Keratinocyte (primary cell): ENCODE results near the gene ZNF346. TPM values are rescaled to one million over a fixed set of nuclear protein-coding genes. Genes with fewer than 3 reads are reported as not detected.

ENCODE experiments used
- DNase-seq: peaks from one replicate; pipeline ENCODE4 v3.0.0-alpha.2; 2011; ENCODE audit warnings: low read depth, missing footprints, low spot score
- FAIRE-seq: peaks from 2 replicates; lab custom pipeline; 2011; peaks lifted over from hg19 to GRCh38; lab: Jason Lieb, UNC
- H2AFZ ChIP-seq: 2 replicates; pipeline ENCODE4 v1.6.0; 2012; ENCODE audit warnings: low read length, control low read depth, inconsistent platforms; ENCODE audit not compliant: control insufficient read depth
- H3K27ac ChIP-seq: 2 replicates; pipeline ENCODE4 v1.5.1; 2011; ENCODE audit warnings: low read length; ENCODE audit not compliant: control insufficient read depth, insufficient read depth
- H3K27me3 ChIP-seq: 3 replicates; pipeline ENCODE4 v1.6.0; 2011; ENCODE audit warnings: low read length; ENCODE audit not compliant: control insufficient read depth, insufficient read depth; ENCODE audit errors: extremely low read depth
- H3K36me3 ChIP-seq, 2 experiments: 2 replicates in 1 of 2; 3 replicates in 1 of 2; pipeline ENCODE4 v1.5.1; 2011; ENCODE audit warnings: low read length in 2 of 2, mild to moderate bottlenecking in 1 of 2; ENCODE audit not compliant: control insufficient read depth in 2 of 2, insufficient read depth in 2 of 2; ENCODE audit errors: extremely low read depth in 1 of 2
- H3K4me1 ChIP-seq: 3 replicates; pipeline ENCODE4 v1.5.1; 2011; ENCODE audit warnings: low read length; ENCODE audit not compliant: control insufficient read depth, insufficient read depth; ENCODE audit errors: extremely low read depth
- H3K4me2 ChIP-seq: 3 replicates; pipeline ENCODE4 v1.6.0; 2011; ENCODE audit warnings: low read depth, low read length; ENCODE audit not compliant: control insufficient read depth, insufficient read depth; ENCODE audit errors: extremely low read depth
- H3K4me3 ChIP-seq, 3 experiments: fragments of 200-600 bp in 1 of 3; sonication (generic) in 1 of 3; 2 replicates in 2 of 3; 3 replicates in 1 of 3; pipeline ENCODE4 v1.5.1; 2011 to 2016; ENCODE audit warnings: low read length in 3 of 3, mild to moderate bottlenecking in 3 of 3, control low read depth in 2 of 3, inconsistent platforms in 1 of 3, low read depth in 1 of 3, mixed read lengths in 1 of 3, mixed run types in 1 of 3, moderate library complexity in 1 of 3; ENCODE audit not compliant: control insufficient read depth in 2 of 3, insufficient read depth in 2 of 3; ENCODE audit errors: extremely low read depth in 1 of 3
- H3K79me2 ChIP-seq: 2 replicates; pipeline ENCODE4 v1.6.0; 2012; ENCODE audit warnings: low read length; ENCODE audit not compliant: control insufficient read depth, insufficient read depth
- H3K9ac ChIP-seq: 3 replicates; pipeline ENCODE4 v1.6.0; 2011; ENCODE audit warnings: low read length; ENCODE audit not compliant: control insufficient read depth, insufficient read depth; ENCODE audit errors: extremely low read depth
- H3K9me1 ChIP-seq: 3 replicates; pipeline ENCODE4 v1.6.0; 2011; ENCODE audit warnings: low read length; ENCODE audit not compliant: control insufficient read depth, insufficient read depth; ENCODE audit errors: extremely low read depth
- H3K9me3 ChIP-seq: 2 replicates; pipeline ENCODE4 v1.5.1; 2012; ENCODE audit warnings: low read depth, low read length; ENCODE audit not compliant: control insufficient read depth
- H4K20me1 ChIP-seq: 3 replicates; pipeline ENCODE4 v1.6.0; 2011; ENCODE audit warnings: low read length; ENCODE audit not compliant: control insufficient read depth, insufficient read depth; ENCODE audit errors: extremely low read depth
- EZH2 ChIP-seq: IDR thresholded peaks from one replicate; pipeline ENCODE4 v1.6.1; 2012; ENCODE audit warnings: inconsistent platforms, mild to moderate bottlenecking, low read length, moderate library complexity
- dilution Hi-C: fragments of 300-500 bp; cut with MboI; formaldehyde crosslinking; loops from one replicate; pipeline ENCODE4 v1.7.0; 2020; ENCODE audit warnings: low sequenced_read_pairs; ENCODE audit not compliant: extremely low pct_ligation_motif_present
- polyA plus RNA-seq, 5 experiments: library from polyadenylated mRNA; depleted of rRNA in 3 of 5; stranded (reverse) in 3 of 5; stranded (forward) in 1 of 5; unstranded in 1 of 5; fragments of >200 nt; gene quantifications; 1 replicate in 1 of 5; 2 replicates in 3 of 5; 3 replicates in 1 of 5; pipeline versions ENCODE4 v1.2.1 to v1.2.3, GENCODE V29; 2011 to 2012; ENCODE audit warnings: missing spikeins in 2 of 5, low read depth in 1 of 5, low replicate concordance in 1 of 5
- TF ChIP-seq, protein P1 (sequence below), 3 experiments: IDR thresholded peaks in 1 of 3; conservative IDR thresholded peaks in 1 of 3; optimal IDR thresholded peaks in 1 of 3; 2 replicates in 2 of 3; 3 replicates in 1 of 3; pipeline versions ENCODE3 to v1.5.1; 2011; ENCODE audit warnings: low read length in 3 of 3, mild to moderate bottlenecking in 3 of 3, moderate library complexity in 2 of 3, control low read depth in 1 of 3, inconsistent platforms in 1 of 3; ENCODE audit not compliant: insufficient read depth in 2 of 3; ENCODE audit errors: extremely low read depth in 1 of 3

The ZNF346 gene
- polyA plus RNA-seq, 1 donor (not counting 4 experiments of a cell fraction or from before 2014, with no cell fraction given): 9.5 TPM

DNA sequence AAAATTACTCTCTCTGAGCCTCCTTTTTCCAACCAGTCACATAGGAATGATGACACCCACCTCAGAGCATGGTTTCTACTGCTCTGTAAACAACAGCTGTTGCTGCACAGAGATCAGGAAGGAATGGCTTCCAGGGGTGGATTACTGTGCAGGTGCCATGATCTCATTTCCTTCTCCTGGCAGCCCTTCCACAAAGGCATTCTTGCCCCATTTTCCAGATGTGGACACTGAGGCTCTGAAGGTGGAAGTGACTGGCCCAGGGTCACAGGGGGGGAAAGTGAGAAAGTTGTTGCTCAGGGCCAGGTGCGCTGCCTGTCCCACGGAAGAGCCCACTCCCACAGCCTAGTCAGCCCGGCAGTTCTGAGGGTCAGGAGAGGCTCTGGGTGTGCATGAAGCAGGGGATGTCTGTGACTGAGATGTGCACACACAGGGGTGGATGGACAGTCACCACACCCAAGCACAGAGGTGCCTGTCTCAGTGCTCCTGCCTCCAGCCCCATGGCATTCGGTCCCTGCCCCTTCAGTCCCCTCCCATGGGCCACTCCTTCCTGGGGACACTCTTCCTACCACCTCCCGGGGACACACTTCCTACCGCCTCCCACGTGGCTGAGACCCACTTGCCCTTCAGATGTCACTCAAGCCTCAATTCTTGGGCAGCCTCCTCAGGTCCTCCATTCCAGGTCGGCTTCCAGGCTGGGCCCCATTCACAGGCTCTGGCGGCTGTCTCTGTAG, 81.2 kb downstream of the ZNF346 start:
- Histone ChIP-seq H4K20me1 (no peaks in the 10 kb centered on the region), H3K36me3 (no peaks in the 10 kb centered on the region), H3K9me3 (no peaks in the 10 kb centered on the region), H3K4me2 (no peak overlapping the region), H3K4me3 (no peak overlapping the region), H3K9me1 (no peaks in the 10 kb centered on the region), H2AFZ (no peak overlapping the region), H3K4me1 (no peaks in the 10 kb centered on the region), H3K27me3 (peaks cover 7% of the 10 kb centered on the region), H3K9ac (no peak overlapping the region), H3K27ac (no peak overlapping the region), H3K79me2 (no peaks in the 10 kb centered on the region)
- dilution Hi-C loops: no loop called here
- DNase-seq (no peak), FAIRE-seq (no peak)
- TF ChIP-seq, protein P1, sequence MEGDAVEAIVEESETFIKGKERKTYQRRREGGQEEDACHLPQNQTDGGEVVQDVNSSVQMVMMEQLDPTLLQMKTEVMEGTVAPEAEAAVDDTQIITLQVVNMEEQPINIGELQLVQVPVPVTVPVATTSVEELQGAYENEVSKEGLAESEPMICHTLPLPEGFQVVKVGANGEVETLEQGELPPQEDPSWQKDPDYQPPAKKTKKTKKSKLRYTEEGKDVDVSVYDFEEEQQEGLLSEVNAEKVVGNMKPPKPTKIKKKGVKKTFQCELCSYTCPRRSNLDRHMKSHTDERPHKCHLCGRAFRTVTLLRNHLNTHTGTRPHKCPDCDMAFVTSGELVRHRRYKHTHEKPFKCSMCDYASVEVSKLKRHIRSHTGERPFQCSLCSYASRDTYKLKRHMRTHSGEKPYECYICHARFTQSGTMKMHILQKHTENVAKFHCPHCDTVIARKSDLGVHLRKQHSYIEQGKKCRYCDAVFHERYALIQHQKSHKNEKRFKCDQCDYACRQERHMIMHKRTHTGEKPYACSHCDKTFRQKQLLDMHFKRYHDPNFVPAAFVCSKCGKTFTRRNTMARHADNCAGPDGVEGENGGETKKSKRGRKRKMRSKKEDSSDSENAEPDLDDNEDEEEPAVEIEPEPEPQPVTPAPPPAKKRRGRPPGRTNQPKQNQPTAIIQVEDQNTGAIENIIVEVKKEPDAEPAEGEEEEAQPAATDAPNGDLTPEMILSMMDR (optimal IDR thresholded peaks at IDR 0.05 in 1 of 3, IDR thresholded peaks at IDR 0.05 in 1 of 3, conservative IDR thresholded peaks at IDR 0.05 in 1 of 3; ENCODE audit: extremely low read depth in 1 of 3, insufficient read depth in 2 of 3, low read length in 3 of 3): no peak
- no peak for TF ChIP-seq EZH2

DNA sequence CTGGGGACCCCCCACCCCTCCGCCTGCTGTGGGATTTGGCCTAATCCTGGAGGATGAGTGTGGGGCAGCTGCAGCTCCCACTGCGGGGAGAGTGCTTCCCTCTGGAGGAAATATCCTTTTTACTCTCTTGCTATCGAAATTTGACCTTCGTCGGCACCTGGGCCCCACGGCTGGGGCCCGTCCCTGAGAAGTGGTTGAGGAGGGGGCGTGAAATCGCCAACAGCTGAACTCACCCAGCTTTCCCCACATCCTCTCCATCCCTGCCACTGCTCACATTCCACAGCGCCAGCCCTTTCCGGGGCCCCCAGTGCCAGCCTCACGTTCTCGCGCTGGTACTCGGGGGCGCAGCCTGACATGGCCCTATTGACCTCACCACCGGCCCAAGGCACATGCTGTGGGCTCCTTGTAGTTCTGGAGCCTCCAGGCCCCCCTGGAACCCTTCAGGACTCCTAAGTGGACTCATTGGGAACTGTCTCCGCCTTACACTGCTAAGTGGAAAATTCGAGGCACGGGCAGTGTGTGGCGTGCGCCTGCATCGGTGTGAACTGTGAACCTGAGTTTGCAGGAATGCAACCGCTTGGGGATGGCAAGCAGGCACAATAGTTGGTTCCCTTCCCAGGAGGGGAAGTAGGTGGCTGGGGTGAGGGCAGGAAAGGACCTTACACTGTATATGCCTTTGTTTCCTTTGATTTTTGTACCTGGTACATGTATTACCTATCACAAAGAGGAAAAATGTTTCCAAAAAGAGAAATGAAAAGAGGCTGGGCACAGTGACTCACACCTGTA, 83.4 kb downstream of the ZNF346 start:
- no peak overlapping the region for H3K4me2 ChIP-seq
- TF ChIP-seq, protein P1 (optimal IDR thresholded peaks at IDR 0.05 in 1 of 3, IDR thresholded peaks at IDR 0.05 in 1 of 3, conservative IDR thresholded peaks at IDR 0.05 in 1 of 3; ENCODE audit: extremely low read depth in 1 of 3, insufficient read depth in 2 of 3, low read length in 3 of 3): no peak
- TF ChIP-seq EZH2: no peak
- H4K20me1 ChIP-seq: no peaks in the 10 kb centered on the region
- peaks cover 3% of the 10 kb centered on the region for H3K27me3 ChIP-seq
- no peak overlapping the region for H2AFZ ChIP-seq
- no peaks in the 10 kb centered on the region for H3K79me2 ChIP-seq
- DNase-seq (no peak), FAIRE-seq (no peak)
- dilution Hi-C loops: no loop called here
- H3K9me3 ChIP-seq: no peaks in the 10 kb centered on the region
- no peak overlapping the region for H3K9ac ChIP-seq
- H3K9me1 ChIP-seq: no peaks in the 10 kb centered on the region
- H3K27ac ChIP-seq: no peak overlapping the region
- no peaks in the 10 kb centered on the region for H3K36me3 ChIP-seq
- no peaks in the 10 kb centered on the region for H3K4me1 ChIP-seq
- H3K4me3 ChIP-seq: no peak overlapping the region
